Measurements from ENCODE around the gene KIRREL3.

Gene KIRREL3

GRCh38 chr11:126599217-126599897 lies 401.2 kb downstream of the KIRREL3 start:
- no peak for DNase-seq (ENCODE audit: low spot score)

GRCh38 chr11:126598344-126599216 lies 402.0 kb downstream of the KIRREL3 start:
- no peak for DNase-seq (ENCODE audit: low spot score)

GRCh38 chr11:126597041-126597440 lies 403.5 kb downstream of the KIRREL3 start:
- DNase-seq (ENCODE audit: low spot score): no peak

GRCh38 chr11:126596474-126596873 lies 404.1 kb downstream of the KIRREL3 start:
- no peak for DNase-seq (ENCODE audit: low spot score)

DNA sequence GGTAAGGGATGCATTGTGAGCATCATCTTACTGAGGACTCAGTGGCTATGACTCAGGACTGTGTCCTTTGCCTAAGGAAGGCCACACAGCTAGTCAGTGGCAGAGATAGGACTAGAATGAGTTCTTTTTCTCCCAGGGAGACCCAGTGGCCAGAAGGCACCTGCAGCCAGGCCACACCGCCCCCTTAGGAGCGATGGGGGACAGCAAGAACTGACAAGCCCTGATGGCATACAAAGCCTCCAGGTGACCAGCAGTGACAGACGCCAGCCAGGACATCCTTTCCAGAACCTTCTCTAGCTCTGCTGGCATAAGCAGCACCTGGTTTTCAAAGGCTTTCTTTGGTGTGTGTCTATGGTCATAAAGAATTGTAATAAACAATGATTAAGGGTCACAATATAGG lies 405.0 kb downstream of the KIRREL3 start:
- DNase-seq (ENCODE audit: low spot score): no peak

DNA sequence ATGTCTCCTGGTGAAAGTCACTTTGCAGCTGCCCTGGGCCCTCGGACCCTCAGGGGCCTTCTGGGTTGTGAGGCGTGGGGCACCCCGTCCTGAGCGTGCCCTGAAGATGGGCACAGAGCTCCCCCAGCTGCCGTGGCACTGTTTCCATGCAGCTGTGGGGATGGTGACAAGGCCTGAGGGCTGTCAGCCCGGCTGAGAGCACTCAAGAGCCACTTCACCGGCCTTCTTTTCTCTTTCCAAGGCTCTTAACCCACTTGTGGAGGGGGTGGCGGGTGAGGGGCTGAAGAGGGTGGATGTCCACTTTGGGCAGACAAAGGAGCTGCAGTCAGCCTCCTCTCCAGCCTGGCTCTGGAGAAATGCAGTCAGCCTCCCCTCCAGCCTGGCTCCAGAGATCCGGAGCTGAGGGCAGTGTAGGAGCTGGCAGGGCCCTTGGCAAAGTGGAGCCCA lies 405.6 kb downstream of the KIRREL3 start:
- no peak for DNase-seq (ENCODE audit: low spot score)

DNA sequence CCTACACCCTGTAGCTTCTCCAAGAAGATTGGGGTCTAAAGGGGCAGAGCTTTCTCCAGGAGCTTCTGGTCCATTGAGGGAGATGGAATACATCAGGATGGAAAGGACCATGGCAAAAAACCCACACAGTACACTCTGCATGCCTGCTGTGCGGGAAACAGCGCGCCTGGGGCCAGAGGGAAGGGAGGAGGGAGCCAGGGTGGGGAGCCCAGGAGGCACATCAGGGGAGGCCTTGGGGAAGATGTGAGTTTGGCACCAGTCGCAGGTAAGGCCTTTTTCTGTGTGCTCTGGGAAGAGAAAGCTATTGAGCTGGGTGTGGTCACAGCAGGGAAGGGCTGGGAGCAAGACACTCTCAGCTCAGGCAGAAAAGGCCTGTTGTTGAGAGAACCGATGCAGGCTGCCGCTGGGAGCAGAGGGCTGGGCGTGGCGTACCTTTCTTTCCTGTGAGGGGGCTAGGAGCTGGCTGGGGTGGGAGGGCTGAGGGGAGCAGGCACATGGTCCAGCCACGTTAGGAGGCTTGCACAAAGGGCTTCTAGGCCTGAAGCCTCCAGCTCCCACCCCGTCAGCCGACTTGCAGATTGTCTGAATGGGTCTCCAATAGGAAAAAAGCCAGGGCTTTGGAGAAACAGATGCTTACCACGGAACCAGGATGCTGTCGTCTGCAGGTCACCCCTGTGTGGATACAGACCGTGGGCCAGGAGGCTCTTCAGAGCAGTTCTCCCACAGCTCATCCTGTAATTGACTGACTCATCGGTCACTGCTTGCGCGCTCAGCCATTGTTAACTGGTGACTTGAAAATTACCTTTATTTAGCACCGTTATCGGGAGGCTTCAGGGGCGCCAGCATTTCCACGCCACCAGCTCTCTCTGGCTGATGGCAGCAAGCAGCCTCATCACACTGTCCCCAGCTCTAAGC lies 407.8 kb downstream of the KIRREL3 start:
- no peak for DNase-seq (ENCODE audit: low spot score)

DNA sequence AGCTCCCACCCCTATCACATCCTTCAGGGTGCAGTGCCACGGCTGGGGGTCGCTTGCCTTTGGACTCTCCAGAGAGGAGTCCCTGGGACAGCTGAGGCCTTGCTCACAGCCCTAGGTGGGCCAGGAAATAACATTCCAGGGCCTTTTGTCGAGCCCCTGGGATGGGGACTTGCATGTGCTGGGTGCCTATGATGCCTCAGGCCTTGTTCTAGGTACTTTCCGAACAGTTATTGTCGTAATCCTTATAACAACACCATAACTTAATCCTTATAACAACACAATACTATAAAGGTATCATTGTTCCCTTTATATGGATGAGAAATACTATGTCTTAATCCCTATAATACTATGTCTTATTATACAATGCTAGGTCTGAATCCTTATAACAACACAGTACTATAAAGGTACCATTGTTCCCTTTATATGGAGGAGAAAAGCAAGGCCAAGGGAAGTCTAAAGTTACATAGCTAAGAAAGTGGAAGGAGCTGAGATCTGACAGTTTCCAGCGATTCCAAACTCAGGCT lies 408.5 kb downstream of the KIRREL3 start:
- no peak for DNase-seq (ENCODE audit: low spot score)

DNA sequence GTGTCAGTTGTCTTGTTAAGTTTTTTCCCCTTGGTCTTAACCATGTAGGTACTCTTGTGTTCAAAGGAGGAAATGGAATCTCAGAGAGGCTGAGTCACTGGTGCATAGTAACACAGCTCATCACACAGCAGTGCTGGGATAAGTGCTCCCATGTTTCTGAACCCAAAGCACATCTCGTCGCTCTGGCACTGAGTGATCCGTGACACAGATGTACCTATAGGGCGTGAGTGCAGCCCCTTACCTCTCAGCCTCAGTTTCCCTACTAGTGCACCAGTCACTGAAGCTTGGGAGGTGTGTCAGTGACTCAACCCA lies 411.1 kb downstream of the KIRREL3 start:
- no peak for DNase-seq (ENCODE audit: low spot score)

GRCh38 chr11:126588630-126589491 lies 411.7 kb downstream of the KIRREL3 start:
- no peak for DNase-seq (ENCODE audit: low spot score)

DNA sequence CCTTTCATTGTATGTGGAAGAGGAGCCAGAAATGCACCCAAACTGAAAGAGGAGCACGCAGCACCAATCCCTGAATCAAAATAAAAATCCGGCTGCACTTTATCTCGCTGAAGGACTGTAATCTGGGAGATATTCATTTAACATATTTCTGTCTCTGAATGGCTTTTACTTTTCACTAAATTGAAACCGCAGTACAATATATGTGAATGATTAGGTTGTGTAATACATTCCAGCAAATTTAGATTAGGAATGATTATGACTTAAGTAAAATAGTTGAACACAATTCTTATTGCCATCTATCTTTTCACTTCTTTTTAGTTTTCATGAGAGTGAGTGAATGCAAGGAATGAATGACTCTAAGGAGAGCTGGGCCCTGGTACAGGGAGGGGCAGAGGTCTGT lies 413.0 kb downstream of the KIRREL3 start:
- DNase-seq (ENCODE audit: low spot score): no peak

- no peak for DNase-seq (ENCODE audit: low spot score)
Measured at GRCh38 chr11:126585774-126586491, 414.6 kb downstream of the KIRREL3 start.

- DNase-seq (ENCODE audit: low spot score): no peak
Measured at GRCh38 chr11:126585388-126585773, 415.2 kb downstream of the KIRREL3 start.

- DNase-seq (ENCODE audit: low spot score): no peak
Measured at GRCh38 chr11:126583594-126584427, 416.8 kb downstream of the KIRREL3 start.

GRCh38 chr11:126583101-126583500 lies 417.5 kb downstream of the KIRREL3 start:
- DNase-seq (ENCODE audit: low spot score): no peak

DNA sequence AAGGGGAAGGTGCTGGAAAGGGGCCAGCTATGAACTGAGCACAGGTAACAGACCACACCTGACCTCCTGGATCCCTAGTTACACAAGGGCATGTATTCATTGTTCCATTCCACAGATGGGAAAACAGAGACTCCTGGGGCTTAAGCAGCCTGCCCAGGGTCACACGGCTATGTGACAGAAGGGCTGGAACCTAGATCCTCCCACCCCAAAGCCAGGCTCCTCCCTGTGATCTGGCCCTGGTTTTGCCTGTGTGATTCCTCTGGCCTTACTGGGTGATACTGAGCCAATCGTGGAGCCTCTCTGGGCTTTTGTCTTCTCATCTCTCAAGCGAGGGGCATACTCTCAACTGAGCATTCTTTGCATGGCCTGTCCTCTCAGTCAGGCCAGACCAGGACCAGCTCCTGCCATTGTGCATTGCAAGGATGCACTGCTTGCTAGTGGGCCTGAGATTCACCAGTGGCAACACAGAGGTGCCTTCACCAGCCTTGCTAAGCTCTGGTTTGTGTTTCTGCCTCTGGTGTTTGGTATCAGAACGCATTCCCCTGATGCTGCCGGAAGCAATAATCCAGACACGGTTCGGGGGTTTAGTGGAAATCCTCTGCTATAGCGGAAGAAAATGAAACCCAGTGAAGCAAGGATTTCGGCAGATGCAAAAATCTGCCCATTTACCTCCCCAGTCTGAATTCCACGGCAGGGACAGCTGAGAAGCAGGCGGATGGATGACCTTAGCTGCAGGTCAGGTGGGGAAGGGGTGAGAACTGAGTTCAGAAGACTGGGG lies 418.5 kb downstream of the KIRREL3 start:
- DNase-seq (ENCODE audit: low spot score): no peak

GRCh38 chr11:126578426-126578825 lies 422.1 kb downstream of the KIRREL3 start:
- no peak for DNase-seq (ENCODE audit: low spot score)

DNA sequence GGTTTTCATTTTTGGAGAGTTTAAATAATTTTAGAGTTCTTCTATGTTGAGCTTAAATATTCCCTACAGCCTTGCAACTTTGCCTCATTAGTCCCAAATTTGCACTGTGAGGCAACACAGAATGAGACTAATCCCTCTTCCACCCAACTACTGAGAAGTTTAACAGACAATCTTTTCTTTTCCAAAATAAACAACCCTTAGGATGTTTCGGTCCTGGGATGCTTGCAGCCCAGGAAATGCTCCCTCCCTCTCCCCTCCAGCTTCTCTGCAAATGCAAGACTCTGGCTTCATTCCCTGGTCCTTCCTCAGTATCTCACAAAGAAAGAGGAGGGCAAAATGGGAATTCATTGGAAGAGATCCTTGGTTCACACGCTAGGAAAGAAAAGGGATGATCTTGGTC lies 422.5 kb downstream of the KIRREL3 start:
- DNase-seq (ENCODE audit: low spot score): no peak

DNA sequence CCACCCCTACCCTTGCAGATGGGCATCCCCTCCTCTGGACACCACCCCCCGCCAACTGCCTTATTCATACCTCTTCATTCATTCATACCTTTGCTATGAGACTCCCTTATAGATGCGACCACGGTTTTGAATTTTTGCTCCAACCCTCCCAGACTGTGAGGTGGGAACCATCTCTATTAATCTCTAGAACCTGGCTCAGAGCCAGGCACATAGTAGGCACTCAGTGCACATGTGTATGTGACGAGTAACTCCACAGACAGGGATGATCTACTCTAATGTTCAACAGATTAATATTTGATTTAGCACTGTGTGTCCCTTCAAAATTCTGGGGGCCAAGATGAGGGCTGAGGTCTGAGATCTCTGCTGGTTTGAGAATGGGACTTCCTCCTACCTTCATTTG lies 424.7 kb downstream of the KIRREL3 start:
- no peak for DNase-seq (ENCODE audit: low spot score)
